ENCODE measurements around the gene CFAP45. TPM values are rescaled to one million over a fixed set of nuclear protein-coding genes. Genes with fewer than 3 reads are reported as not detected.

Gene CFAP45
- total and polyA plus RNA-seq, 2 donors (not counting 1 experiment from before 2014, with no cell fraction given): 1.3 to 2.4 TPM

- ChIA-PET CTCF (interaction anchor here (1.1 to 10.7 kb wide), 3 partner anchors 11 to 143 kb away, joined by 3 to 177 read pairs (median 6); no protein-coding TSS in a partner anchor), POLR2A (no interaction called here)
- peaks cover 0 to 33% (median 18%) of the 10 kb centered on the region in 4 experiments for H3K27me3 ChIP-seq (replicated peaks in 1 of 4; ENCODE audit: control extremely low read depth in 1 of 4, control insufficient read depth in 3 of 4, insufficient read depth in 4 of 4, low read length in 3 of 4)
- no peak for DNase-seq
- Mint-ChIP-seq H3K9me3 (ENCODE audit: insufficient read depth) (no peaks in the 10 kb centered on the region), H3K27me3 (peaks cover 33% of the 10 kb centered on the region), H3K27ac (no peak overlapping the region), H3K4me3 (no peak overlapping the region), H3K4me1 (peaks cover 47% of the 10 kb centered on the region)
- peaks cover 42 to 43% of the 10 kb centered on the region in 2 donors for H3K4me1 ChIP-seq (ENCODE audit: control insufficient read depth in 2 of 2, insufficient read depth in 2 of 2, low read length in 2 of 2)
- H3K27ac ChIP-seq (ENCODE audit: low read length in 2 of 2): no peak overlapping the region
- no peaks in the 10 kb centered on the region for H3K36me3 ChIP-seq (replicated peaks in 1 of 2; ENCODE audit: control extremely low read depth in 1 of 2, control insufficient read depth in 1 of 2, extremely low read depth in 1 of 2, insufficient read depth in 2 of 2, low read length in 1 of 2)
- peaks cover 0 to 2% (median 0%) of the 10 kb centered on the region in 3 donors for H3K9me3 ChIP-seq (ENCODE audit: control extremely low read depth in 1 of 3, control insufficient read depth in 2 of 3, insufficient read depth in 1 of 3, low read length in 2 of 3)
- intact Hi-C loops (cut with micrococcal nuclease): no loop called here
- 88% methylated on average over 10 of the region's 15 CpGs for whole genome bisulfite sequencing (ENCODE audit: insufficient coverage)
- H3K79me2 ChIP-seq (ENCODE audit: control insufficient read depth, insufficient read depth, low read length): no peaks in the 10 kb centered on the region
- H3K4me3 ChIP-seq (ENCODE audit: control extremely low read depth in 1 of 5, extremely low read depth in 1 of 5, insufficient read depth in 1 of 5, low read depth in 2 of 5, low read length in 4 of 5): no peak overlapping the region
- H3K9ac ChIP-seq (ENCODE audit: low read length): no peak overlapping the region
- H3K4me2 ChIP-seq (replicated peaks; ENCODE audit: low read depth, low read length, poor library complexity, severe bottlenecking): no peak overlapping the region
- ATAC-seq (ENCODE audit: low read depth): no peak
- no peak overlapping the region for H2AFZ ChIP-seq (ENCODE audit: insufficient read depth, low read depth, low read length, poor library complexity, severe bottlenecking)
- TF ChIP-seq CTCF (IDR thresholded peaks at IDR 0.05): no peak
- TF ChIP-seq EZH2 (IDR thresholded peaks at IDR 0.05; ENCODE audit: borderline replicate concordance, insufficient read depth, low read depth, low read length, poor library complexity, severe bottlenecking): no peak
- H4K20me1 ChIP-seq (ENCODE audit: control insufficient read depth, insufficient read depth, low read length, poor library complexity, severe bottlenecking): no peaks in the 10 kb centered on the region
Observed at GRCh38 chr1:159941591-159942560, 41.9 kb upstream of the CFAP45 start.

GRCh38 chr1:159941141-159941540, 41.2 kb upstream of the CFAP45 start:
- Histone ChIP-seq H3K4me1 (ENCODE audit: control insufficient read depth in 2 of 2, insufficient read depth in 2 of 2, low read length in 2 of 2) (peaks cover 48 to 50% of the 10 kb centered on the region in 2 donors), H2AFZ (ENCODE audit: insufficient read depth, low read depth, low read length, poor library complexity, severe bottlenecking) (no peak overlapping the region), H3K9ac (ENCODE audit: low read length) (no peak overlapping the region), H3K79me2 (ENCODE audit: control insufficient read depth, insufficient read depth, low read length) (no peaks in the 10 kb centered on the region), H3K9me3 (ENCODE audit: control extremely low read depth in 1 of 3, control insufficient read depth in 2 of 3, insufficient read depth in 1 of 3, low read length in 2 of 3) (peaks cover 0 to 4% (median 0%) of the 10 kb centered on the region in 3 donors), H3K36me3 (replicated peaks in 1 of 2; ENCODE audit: control extremely low read depth in 1 of 2, control insufficient read depth in 1 of 2, extremely low read depth in 1 of 2, insufficient read depth in 2 of 2, low read length in 1 of 2) (no peaks in the 10 kb centered on the region), H3K27me3 (replicated peaks in 1 of 4; ENCODE audit: control extremely low read depth in 1 of 4, control insufficient read depth in 3 of 4, insufficient read depth in 4 of 4, low read length in 3 of 4) (peaks cover 0 to 25% (median 16%) of the 10 kb centered on the region in 4 experiments), H3K4me3 (ENCODE audit: control extremely low read depth in 1 of 5, extremely low read depth in 1 of 5, insufficient read depth in 1 of 5, low read depth in 2 of 5, low read length in 4 of 5) (no peak overlapping the region), H3K4me2 (replicated peaks; ENCODE audit: low read depth, low read length, poor library complexity, severe bottlenecking) (no peak overlapping the region), H4K20me1 (ENCODE audit: control insufficient read depth, insufficient read depth, low read length, poor library complexity, severe bottlenecking) (no peaks in the 10 kb centered on the region), H3K27ac (ENCODE audit: low read length in 2 of 2) (no peak overlapping the region)
- H3K27ac Mint-ChIP-seq: no peak overlapping the region
- DNase-seq (no peak), ATAC-seq (ENCODE audit: low read depth) (no peak)
- TF ChIP-seq EZH2 (IDR thresholded peaks at IDR 0.05; ENCODE audit: borderline replicate concordance, insufficient read depth, low read depth, low read length, poor library complexity, severe bottlenecking) (no peak), CTCF (IDR thresholded peaks at IDR 0.05) (no peak)
- H3K4me1 Mint-ChIP-seq: peaks cover 52% of the 10 kb centered on the region
- 100% methylated on average over 2 of the region's 5 CpGs for WGBS (ENCODE audit: insufficient coverage)
- POLR2A ChIA-PET: no interaction called here
- CTCF ChIA-PET: interaction anchor here (1.1 to 10.7 kb wide), 4 partner anchors 10 to 144 kb away, joined by 3 to 177 read pairs (median 8); no protein-coding TSS in a partner anchor
- intact Hi-C loops (cut with micrococcal nuclease): no loop called here
- no peak overlapping the region for H3K4me3 Mint-ChIP-seq
- H3K27me3 Mint-ChIP-seq: peaks cover 28% of the 10 kb centered on the region
- no peaks in the 10 kb centered on the region for H3K9me3 Mint-ChIP-seq (ENCODE audit: insufficient read depth)
